Measurements from ENCODE around the gene AGAP3.

Gene AGAP3

DNA sequence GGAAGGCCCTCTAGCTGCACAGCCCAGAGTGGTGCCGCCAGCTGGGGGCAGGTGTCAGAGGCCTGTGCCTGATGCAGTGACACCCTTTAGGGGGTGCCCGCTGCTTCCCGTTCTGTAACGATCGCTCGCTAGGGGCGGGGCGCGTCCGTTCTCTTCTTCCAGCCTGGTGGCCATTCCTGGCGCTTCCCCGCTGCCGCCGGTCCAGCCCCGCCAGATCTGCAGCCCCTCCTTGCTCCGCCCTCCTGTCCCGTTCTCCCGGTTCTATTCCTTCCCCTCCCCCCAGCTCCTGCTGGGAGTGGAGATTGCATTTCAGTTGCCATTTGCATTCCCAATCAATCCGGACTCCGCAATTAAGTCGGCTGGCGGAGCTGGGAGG, 39.2 kb downstream of the AGAP3 start:
- DNase-seq, result peak; percentile 21

DNA sequence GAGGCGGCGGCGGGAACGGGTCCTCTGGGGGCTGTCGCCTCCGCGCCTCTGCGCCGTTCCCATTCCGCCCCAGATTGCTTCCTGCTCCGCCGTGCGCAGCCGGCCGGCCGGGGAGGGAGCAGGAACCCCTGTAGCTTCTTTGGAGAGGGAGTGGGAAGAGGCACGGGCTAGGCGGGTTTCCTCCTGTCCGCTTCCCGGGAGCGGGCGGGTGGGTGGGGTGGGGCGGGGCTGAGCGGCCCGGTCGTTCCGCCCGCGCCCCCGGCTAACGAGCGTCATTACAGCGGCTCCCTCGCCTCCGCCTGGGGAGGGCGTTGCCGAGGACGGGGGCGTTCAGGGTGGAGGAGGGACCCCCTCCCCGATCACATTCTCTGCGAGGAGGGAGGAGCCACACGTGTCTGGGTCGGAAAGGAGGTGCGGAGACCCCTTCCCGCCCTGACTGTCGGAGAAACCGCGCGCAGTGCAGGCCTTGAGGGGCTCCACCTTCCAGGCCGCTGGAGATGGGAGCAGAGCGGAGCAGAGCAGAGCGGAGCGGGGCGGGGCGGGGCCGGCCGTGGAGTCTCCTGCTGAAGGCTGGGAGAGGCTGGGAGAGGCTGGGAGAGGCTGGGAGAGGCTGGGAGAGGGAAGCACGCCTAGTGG, 39.7 kb downstream of the AGAP3 start:
- no peak for DNase-seq

DNA sequence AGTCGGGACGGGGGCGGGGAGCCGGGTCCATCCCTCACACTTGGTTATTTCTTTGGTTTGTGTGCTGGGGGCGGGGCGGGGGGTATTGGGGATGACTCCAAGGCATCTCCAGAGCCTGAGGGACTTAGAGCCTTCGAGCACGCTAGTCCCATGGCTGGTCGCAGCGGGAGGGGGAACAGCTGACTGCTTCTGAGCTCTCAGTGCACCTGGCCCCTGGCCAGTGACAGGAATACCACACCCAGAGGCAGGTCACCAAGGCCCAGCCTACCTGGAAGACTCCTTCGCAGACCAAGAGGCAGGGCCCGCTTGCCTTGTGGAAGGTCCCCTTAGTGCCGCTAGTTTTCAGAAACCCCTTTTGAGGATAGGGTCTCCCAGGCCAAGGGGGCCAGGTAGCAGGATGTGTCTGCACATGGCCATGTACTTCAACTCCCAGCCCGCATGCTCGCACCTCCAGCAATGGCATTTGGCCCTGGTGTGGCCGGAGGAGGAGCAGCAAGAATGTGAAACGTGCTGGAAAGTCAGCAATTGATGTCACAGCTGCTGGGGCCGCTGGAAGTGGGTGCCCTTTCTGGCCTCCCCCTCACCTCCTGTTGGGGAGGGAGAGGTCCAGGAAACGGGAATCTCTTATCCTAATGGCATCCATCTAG, 40.3 kb downstream of the AGAP3 start:
- no peak for DNase-seq

DNA sequence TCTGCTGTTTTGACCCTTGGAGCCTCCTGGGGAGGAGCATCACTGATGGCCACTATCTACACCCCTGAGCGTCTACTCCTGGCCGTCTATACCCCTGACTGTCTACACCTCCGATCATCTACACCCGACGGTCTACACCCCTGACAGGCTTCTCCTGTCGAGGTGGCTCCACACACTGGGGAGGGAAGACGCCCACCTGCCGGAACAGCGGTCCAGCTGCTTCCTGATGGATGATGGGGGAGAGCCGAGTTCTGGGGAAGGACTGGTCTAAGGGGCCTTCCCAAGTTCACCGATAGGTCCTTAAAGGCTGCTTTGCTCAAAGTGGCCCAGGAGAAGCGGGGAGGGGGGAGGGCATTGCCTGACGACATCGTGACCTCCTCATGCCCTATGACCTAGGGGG, 41.9 kb downstream of the AGAP3 start:
- DNase-seq, result no peak

DNA sequence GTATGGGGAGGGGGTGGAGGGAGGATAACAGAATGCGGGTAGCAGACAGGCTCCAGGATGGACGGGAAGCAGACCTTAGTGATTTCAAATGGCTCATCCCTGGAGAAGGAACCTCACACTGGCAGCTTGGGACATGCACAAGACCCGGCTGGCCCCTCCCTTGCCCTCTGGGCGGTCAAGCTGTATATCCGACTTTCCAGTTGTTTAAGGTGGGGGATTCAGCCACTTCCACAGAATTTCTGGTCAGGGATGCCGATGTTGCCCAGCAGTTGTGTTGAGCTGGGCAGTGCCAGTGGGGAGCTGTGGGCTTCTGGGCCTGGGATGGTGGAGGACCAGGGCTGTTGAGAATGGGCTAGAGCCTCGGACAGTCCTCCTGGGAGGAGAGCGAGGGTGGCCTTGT, 42.4 kb downstream of the AGAP3 start:
- no peak for DNase-seq

DNA sequence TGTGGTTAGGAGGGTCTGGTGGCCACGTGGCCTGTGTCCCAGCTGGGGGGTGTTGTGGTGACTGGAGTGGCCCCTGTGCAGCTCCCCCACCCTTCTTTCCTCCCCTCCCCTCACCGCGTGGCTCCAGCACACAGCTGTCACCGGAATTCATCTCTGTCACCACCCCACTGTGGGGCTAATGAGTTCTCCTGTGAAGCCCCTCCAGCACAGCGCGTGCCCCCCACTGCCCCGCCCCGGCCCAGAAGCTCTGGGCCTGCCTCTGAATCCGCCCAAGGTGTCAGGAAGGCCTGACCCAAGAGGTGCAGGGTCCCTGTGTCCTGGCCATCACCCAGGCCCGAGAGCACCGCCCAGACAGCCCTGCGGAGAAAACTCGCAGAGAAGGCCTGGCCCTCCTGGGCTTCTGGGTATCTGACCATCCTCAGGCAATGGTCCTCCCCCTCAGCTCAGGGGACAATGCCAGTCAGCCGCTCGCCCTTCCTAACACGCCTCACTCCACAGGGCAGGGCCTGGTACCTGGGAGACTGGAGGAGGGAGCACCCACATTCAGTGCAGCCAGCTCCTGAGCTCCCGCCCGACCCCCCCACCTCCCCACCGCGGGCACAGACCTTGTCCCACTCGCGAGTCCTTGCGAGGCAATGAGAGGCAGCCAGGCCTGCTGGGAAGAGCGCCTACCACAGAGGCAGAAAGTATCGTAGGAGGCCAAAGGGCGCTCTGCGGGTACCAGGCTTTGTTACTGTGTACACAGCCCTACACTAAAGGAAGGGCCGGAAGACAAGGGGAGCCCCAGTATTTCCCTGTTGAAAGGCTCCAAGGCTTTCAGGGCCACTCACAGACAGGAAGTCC, 43.1 kb downstream of the AGAP3 start:
- DNase-seq, result no peak

DNA sequence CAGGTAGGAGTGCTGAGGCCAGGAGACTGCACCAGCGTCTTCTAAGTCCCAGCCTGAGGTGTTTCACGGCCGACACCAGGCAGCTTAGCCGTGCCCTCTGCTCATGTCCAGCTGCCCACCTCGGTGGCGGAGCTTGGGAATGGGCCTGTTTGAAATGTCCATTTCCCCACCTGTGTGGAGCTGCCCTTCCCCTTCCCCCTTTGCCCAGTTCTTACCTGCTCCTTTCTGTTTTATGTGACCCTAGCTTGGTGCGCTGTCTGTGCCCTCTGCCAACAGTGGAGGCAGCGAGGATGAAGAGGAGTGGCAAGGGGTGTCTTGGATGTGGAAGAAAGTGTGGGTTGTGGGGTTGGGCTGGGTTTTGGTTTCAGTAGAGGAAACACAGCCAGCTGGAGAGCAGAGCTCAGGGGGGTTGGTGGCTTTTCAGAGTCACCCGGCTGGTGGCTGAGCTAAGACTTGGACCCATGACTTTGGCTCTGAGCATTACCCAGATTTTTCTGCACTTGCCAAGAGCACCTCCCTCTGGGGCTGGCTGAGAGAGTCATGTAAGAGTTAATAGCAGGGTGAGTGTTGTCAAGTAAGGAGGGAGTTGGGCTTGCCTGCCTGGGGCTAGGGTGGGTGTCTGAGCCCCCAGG, 43.8 kb downstream of the AGAP3 start:
- DNase-seq, result no peak

DNA sequence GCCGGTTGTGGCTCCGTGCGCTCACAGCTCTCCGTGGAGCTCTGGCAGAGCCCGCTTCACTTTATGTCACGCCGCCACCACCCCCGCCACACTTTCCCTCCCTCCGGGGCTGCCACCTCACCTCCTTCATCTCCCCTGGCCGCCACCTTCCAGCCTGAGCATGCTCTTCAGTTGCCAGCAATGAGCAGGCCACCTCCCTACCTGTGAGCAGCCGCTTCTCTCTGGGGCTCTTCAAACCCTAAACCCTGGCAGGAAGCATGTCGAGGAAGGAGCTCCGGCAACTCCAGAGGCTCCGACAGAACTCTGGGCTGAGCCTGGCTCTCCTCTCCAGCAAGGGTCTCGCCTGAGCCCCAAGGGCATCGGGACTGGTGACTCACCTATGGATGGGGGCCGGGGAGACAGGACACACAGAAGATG, 44.5 kb downstream of the AGAP3 start:
- DNase-seq, result no peak

DNA sequence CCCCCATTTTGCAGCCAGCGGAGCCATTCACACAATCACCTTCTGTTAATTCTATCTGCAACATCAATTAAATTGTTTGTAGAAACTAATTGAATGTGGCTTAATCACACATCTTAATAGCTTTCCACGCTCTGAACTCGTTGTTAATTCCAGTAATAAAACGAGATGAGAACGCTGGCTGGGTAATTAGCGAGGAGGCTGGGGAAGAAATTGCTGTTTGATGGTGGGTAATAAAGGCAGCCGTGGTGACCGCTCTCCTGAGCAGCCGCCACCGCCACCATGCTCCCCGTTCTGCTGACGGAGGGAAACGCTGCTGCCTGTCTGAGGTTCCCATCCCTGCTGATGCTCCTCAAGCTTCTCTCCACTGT, 44.9 kb downstream of the AGAP3 start:
- DNase-seq, result no peak

DNA sequence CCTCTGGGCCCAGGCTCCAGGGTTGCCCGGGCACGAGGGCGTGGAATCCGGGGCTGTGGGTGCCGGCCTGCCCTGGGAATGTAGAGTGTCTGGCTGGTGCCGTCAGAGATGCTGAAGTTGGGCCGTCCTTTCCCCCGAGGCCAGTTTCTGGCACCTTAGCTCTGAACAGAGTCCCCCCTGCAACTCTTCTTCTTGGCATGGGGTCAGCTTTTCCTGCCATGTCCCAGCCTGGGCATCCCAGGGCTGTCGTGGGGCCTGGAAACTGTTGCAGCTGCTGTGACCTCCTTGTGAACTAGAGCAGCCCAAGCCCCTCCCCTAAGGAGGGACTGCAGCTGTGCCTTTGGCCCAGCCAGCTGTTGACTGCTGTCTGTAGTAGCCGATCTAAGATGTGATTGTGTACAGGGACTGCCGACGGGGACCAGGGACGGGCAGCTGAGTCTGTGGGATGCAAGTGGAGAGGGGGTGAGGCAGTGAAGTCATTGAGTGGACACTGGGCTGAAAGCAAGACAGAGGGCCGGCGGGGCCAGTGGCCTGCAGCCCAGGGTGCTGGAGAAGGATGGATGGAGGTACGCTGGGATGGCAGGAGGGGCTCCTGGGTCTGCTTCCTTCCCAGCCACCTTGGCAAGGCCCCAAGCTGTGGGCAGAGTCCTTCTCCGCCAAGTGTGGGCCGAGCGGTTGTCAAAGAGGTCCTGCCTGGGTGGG, 45.5 kb downstream of the AGAP3 start:
- DNase-seq, result no peak

DNA sequence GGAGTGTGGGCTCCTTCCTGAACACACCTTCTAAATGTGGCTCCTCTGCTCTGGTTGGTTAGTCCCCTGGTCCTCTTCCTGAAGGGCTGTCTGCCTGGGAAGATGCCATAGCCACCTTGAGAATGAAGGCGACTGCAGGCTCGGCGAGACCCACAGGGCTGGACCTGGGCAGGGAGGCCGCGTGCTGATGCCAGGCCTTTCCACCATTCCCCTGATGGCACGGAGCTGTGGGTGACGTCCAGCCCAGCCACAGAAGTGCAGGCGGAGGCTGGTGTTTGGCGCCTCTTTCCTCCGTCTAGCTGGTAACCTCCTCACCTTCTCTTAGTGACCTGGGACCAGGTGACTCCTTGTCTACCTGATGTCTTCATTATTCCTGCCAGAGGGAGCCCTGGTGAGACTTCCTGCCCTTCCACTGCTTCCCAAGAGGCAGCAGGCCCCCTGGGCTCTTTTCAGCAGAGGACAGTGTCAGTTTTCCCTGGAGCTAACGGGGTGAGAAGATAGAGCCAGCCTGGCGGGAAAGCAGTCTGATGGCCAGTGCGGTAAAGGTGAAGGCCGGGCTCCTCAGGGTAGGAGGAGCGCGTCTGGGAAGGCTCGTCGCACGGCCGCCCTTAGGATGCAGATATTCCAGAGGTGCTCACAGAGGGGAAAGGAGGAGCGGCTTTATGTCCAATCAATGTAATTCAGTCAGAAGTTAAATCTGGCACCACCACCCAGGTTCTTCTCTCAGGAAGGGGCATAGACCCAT, 46.4 kb downstream of the AGAP3 start:
- no peak for DNase-seq

DNA sequence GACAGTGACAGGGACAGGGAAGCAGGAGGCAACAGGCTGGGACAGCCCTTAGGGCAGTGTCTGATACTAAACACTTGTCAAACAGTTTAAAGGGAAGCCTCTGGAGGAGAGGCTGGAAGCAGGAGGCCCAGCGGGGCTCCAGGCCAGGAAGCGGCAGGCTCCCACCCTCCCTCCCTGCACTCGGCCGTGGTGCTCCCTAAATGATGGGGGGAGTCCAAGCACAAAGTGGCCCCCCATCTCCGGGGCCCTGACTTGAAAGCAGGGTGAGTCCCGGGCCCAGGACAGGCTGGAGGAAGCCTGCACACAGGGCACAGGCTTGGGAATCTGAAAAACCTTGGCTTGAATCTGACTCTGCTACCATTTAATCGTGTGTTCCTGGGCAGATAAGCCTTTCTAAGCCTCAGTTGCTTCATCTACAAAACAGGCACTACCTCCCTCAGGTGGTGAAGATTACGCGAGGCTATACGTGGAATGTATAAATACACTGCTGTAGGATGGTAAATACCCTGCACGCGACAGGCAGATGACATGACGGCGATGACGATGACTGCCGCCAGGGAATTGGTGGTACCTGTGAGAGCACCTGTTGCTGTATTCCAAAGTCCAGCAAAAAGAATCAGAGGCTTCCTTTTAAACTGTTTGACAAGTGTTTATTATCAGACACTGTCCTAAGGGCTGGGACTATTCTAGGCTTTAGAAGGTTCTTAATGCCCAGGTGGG, 47.2 kb downstream of the AGAP3 start:
- no peak for DNase-seq

DNA sequence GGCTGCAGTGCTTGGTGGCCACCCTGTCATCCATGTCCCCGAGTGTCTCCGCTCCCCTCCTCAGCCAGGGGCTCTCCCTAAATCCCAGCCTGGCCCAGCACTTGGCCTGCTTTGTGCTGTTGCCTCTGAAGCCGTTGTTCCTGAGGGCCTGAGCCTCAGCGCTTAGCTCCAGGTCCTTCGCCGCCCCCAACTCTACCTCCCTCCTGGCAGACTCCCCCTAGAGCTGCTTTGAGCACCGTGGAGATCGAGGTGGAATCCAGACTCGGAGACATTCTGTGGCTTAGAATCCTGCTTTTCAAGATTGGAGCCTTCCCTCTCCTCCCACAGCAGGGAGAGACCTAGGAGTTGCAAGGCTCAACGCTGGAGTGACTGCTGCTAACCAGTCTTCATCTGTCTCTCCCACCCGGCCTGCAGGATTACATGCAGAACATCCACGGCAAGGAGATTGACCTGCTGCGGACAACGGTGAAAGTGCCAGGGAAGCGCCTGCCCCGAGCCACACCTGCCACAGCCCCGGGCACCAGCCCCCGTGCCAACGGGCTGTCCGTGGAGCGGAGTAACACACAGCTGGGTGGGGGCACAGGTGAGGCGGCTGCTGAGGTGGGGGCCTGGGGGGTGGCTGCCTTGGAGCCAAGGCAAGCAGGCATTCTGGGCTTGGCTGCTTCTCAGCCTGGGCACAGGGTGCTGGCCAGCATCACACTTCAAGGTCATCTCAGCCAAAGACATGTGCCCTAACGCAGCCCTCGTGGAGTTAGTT, 47.9 kb downstream of the AGAP3 start:
- DNase-seq, result no peak

DNA sequence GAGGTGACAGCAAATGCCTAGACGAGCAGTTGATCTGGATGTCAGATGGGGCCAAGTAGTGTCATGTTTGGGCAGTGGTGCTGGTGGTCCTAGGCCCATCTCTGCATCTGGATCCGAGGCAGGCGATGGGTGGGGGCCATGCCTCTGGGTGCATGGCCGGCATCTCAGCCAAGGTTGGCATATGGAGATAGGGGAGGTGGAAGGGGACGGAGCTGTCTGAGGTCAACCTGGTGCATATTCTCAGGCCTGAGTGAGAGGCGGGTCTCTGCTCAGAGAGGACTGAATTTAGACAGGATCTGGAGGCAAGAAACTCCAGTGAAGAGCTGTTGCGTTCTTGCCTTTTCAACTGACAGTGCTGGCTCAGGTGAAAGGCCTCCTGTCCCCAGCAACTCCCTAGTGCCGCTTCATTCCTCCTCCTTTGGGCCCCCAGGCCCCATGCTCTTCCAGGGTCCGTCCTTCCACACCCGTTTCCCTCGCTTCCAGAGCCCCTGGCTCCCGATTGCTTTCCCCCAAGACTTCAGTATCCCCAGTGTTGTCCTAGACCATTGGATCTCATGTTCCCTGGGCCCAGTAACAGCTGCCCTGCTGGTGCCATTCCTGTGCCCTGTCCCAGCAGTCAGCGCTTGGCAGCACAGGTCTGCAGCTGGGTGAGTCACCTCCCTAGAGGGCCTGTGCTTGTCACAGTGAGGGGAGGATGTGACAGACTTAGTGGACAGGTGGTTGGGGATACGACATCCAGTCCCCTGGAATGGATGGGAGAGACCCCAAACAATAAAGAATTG, 48.7 kb downstream of the AGAP3 start:
- no peak for DNase-seq

DNA sequence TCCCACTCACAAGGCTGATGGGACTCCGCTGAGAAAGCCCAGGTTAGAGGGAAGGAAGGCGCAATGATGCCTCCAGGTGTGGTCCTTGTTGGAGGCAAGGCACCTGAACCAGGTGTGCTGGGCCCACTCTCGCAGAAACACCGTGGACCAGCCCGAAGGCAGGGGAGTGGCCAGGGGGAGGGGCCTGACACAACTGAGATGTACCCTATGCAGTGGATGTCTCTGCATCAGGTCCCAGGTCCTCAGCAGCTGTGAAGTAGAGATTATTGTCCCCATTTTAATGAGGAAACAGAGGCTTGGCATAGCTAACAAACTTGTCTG, 49.2 kb downstream of the AGAP3 start:
- no peak for DNase-seq

DNA sequence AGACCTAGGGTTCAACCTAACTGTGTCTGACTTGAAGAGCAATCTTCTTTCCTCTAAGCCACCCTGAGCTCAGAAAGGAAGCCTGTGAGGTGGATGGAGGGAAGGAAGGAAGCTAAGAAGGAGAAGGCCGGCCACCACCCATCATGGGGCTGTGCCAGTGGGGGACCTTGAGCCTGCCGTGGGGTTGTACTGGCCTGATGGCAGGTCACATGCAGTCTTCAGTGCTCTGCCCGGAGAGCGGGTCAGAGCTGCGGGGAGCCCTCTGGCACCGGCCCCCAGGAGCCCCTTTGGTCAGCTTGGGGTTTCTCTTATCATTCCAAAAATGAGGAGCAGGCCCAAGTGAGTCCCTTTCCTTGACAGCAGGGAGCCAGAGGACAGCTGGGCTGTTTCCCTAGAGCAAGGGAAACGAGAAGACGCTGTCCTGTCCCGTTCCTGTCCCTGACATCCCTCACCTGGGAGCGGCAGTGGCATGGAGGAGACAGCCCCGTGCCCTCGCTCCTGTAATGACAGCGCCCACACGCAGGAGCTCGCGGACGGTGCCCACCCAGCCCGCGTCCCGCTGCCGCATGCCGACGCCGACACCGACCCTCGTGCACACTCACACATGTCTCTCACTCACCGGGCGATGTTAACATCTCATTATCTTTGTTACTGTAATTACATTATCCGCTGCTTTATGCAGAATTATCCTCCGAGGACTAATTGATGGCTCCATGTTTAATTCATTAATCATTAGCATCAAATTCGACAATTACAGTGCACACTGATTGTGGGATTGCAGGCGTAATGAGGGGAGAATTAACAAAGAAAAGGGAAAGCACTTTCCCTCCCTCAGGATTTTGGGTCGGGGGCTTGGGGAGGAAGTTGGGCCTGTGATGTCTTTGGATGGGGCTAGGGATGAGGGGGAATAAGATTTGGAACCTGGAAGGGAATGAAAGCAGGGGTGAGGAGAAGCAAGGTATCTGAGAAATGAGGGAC, 49.9 kb downstream of the AGAP3 start:
- DNase-seq, result no peak

DNA sequence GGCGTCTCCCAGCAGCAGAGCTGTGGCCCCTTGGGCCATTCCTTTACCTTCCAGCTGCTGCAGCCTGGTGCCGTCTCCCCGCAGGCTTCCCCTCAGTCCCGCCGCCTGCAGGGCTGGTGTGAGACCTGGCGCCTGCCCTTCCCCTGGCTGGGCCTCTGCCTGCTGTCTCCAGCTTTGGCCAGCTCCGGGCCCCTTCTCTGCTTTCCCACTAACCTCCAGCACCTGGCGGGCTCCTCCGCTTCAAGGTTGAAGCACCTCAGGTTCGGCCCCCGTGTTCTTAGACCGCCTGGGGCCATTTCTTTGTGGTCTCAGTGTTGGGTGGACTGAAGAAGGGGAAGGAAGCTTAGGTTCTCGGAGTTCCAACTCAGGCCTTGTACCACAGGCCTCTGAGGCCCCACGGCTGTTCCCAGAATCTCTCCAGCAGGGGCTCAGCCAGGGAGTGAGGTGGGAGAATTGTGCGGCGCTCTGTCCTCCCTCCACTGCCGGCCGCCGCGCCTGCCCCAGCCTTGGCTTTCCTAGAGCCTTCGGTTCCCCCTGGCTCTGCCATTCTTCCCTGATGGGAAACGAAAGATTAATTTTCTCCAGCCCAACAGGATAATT, 50.9 kb downstream of the AGAP3 start:
- DNase-seq, result no peak

DNA sequence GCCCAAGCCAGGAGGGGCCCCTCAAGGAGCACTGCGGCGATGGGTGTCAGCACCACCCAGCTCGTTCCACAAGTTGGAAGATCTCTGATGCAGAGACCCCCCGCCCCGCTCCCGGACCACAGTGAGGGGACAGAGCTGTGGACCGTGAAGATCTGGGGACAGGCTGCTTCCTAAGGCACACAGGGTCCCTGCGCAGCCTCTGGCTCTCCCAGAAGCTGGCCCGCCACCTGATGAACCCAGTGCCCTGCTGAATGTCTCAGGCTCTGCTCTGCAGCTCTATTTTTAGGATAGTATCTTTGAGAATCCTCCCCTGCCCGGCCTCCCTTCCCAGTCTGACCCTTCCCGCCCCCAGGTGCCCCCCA, 51.5 kb downstream of the AGAP3 start:
- no peak for DNase-seq

Measured in fibroblast of skin of right quadriceps (primary cell).